Ureter (tissue), 1 donor: ENCODE data around the gene CAPN9. TPM values are rescaled to one million over a fixed set of nuclear protein-coding genes. Genes with fewer than 3 reads are reported as not detected.
A peak's percentile ranks its signal among the peaks of the same experiment; 100 is the strongest.
"Not testable (repeated sequence)": the region's sequence is repeated elsewhere in the genome, so short reads cannot be mapped to it uniquely, and the experiment has no call there.

ENCODE experiments used
- DNase-seq: peaks from one replicate; pipeline ENCODE4 v3.0.0-alpha.2; 2020; ENCODE audit warnings: low spot score
- total RNA-seq: library from RNA; stranded (reverse); gene quantifications from one replicate; pipeline ENCODE4 v1.2.4, GENCODE V29; 2023
- donor health status: DM: yes; HTN: yes; CAD: no.

CAPN9 gene
- total RNA-seq, 1 donor from 2014 or later: 3.0 TPM

- DNase-seq: no peak
Observed at GRCh38 chr1:230746617-230747016, 571 bp upstream of the CAPN9 start.

- no peak for DNase-seq
Observed at GRCh38 chr1:230747890-230748800, 957 bp downstream of the CAPN9 start.

GRCh38 chr1:230749150-230749549, 2.0 kb downstream of the CAPN9 start:
- no peak for DNase-seq

GRCh38 chr1:230749635-230750034, 2.4 kb downstream of the CAPN9 start:
- DNase-seq: no peak

- no peak for DNase-seq
Observed at GRCh38 chr1:230750576-230750975, 3.4 kb downstream of the CAPN9 start.

- no peak for DNase-seq
Observed at GRCh38 chr1:230750986-230751625, 3.9 kb downstream of the CAPN9 start.

GRCh38 chr1:230752407-230752806, 5.2 kb downstream of the CAPN9 start:
- peak; percentile 87 for DNase-seq

- no peak for DNase-seq
Observed at GRCh38 chr1:230753191-230753585, 6.0 kb downstream of the CAPN9 start.

GRCh38 chr1:230753586-230754251, 6.5 kb downstream of the CAPN9 start:
- no peak for DNase-seq

- DNase-seq: no peak
Observed at GRCh38 chr1:230754796-230755195, 7.6 kb downstream of the CAPN9 start.

GRCh38 chr1:230757856-230758708, 10.9 kb downstream of the CAPN9 start:
- DNase-seq: no peak

- DNase-seq: no peak
Observed at GRCh38 chr1:230758709-230759368, 11.7 kb downstream of the CAPN9 start.

GRCh38 chr1:230759369-230760065, 12.3 kb downstream of the CAPN9 start:
- DNase-seq: no peak

- DNase-seq: no peak
Observed at GRCh38 chr1:230760360-230760827, 13.2 kb downstream of the CAPN9 start.

- DNase-seq: no peak
Observed at GRCh38 chr1:230761443-230762167, 14.4 kb downstream of the CAPN9 start.

- no peak for DNase-seq
Observed at GRCh38 chr1:230763927-230764591, 16.9 kb downstream of the CAPN9 start.

GRCh38 chr1:230766318-230766717, 19.1 kb downstream of the CAPN9 start:
- DNase-seq: no peak

- not testable (repeated sequence) for DNase-seq
Observed at GRCh38 chr1:230767859-230768612, 20.8 kb downstream of the CAPN9 start.
